Measurements from ENCODE around the gene MTURN. TPM values are rescaled to one million over a fixed set of nuclear protein-coding genes. Genes with fewer than 3 reads are reported as not detected.

MTURN gene
- polyA plus RNA-seq, 1 donor from 2014 or later, result 75.5 TPM

DNA sequence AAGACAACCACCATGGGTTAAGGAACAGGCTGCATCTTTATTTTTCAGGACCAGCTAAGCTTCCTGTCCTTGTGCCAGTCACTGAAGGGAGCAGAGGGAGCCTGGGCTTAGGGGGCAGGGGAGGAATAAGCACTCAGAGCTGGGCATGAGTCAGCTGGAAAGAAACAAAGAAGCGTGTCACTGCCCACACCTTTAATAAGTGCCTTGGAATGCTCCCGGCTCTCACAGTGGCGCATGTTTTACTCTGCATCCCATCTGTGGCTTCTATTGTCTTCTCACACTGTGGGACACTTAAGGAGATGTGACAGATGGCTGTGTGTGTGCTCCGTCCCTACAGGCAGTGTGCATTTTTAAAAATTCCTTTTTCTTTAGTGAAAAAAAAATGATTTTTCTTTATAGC, 71.7 kb downstream of the MTURN start:
- TF ChIP-seq MXI1 (conservative IDR thresholded peaks at IDR 0.05; ENCODE audit: poor library complexity, severe bottlenecking) (no peak), EZH2 (IDR thresholded peaks at IDR 0.05; ENCODE audit: borderline replicate concordance, insufficient read depth, low read length, poor library complexity, severe bottlenecking) (no peak), POLR2AphosphoS5 (IDR thresholded peaks at IDR 0.05) (no peak), EP300 (conservative IDR thresholded peaks at IDR 0.05; ENCODE audit: poor library complexity, severe bottlenecking) (no peak), SMC3 (conservative IDR thresholded peaks at IDR 0.05; ENCODE audit: poor library complexity) (no peak), RAD21 (conservative IDR thresholded peaks at IDR 0.05) (no peak), TAF1 (IDR thresholded peaks at IDR 0.05; ENCODE audit: low read depth) (no peak)
- TF ChIP-seq, protein P1, sequence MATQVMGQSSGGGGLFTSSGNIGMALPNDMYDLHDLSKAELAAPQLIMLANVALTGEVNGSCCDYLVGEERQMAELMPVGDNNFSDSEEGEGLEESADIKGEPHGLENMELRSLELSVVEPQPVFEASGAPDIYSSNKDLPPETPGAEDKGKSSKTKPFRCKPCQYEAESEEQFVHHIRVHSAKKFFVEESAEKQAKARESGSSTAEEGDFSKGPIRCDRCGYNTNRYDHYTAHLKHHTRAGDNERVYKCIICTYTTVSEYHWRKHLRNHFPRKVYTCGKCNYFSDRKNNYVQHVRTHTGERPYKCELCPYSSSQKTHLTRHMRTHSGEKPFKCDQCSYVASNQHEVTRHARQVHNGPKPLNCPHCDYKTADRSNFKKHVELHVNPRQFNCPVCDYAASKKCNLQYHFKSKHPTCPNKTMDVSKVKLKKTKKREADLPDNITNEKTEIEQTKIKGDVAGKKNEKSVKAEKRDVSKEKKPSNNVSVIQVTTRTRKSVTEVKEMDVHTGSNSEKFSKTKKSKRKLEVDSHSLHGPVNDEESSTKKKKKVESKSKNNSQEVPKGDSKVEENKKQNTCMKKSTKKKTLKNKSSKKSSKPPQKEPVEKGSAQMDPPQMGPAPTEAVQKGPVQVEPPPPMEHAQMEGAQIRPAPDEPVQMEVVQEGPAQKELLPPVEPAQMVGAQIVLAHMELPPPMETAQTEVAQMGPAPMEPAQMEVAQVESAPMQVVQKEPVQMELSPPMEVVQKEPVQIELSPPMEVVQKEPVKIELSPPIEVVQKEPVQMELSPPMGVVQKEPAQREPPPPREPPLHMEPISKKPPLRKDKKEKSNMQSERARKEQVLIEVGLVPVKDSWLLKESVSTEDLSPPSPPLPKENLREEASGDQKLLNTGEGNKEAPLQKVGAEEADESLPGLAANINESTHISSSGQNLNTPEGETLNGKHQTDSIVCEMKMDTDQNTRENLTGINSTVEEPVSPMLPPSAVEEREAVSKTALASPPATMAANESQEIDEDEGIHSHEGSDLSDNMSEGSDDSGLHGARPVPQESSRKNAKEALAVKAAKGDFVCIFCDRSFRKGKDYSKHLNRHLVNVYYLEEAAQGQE (IDR thresholded peaks at IDR 0.05; ENCODE audit: borderline replicate concordance), result no peak
- TF ChIP-seq, protein P2, sequence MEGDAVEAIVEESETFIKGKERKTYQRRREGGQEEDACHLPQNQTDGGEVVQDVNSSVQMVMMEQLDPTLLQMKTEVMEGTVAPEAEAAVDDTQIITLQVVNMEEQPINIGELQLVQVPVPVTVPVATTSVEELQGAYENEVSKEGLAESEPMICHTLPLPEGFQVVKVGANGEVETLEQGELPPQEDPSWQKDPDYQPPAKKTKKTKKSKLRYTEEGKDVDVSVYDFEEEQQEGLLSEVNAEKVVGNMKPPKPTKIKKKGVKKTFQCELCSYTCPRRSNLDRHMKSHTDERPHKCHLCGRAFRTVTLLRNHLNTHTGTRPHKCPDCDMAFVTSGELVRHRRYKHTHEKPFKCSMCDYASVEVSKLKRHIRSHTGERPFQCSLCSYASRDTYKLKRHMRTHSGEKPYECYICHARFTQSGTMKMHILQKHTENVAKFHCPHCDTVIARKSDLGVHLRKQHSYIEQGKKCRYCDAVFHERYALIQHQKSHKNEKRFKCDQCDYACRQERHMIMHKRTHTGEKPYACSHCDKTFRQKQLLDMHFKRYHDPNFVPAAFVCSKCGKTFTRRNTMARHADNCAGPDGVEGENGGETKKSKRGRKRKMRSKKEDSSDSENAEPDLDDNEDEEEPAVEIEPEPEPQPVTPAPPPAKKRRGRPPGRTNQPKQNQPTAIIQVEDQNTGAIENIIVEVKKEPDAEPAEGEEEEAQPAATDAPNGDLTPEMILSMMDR (IDR thresholded peaks at IDR 0.05; ENCODE audit: poor library complexity, severe bottlenecking), result no peak
- H3K36me3 ChIP-seq (ENCODE audit: insufficient read depth, low read length), result no peaks in the 10 kb centered on the region
- H3K27ac ChIP-seq (ENCODE audit: low read length), result no peak overlapping the region
- H3K4me2 ChIP-seq (ENCODE audit: low read length), result no peak overlapping the region
- no peaks in the 10 kb centered on the region for H3K79me2 ChIP-seq (replicated peaks; ENCODE audit: insufficient read depth, low read length)
- no peak overlapping the region for H3K4me3 ChIP-seq (ENCODE audit: low read length)
- H3K27me3 ChIP-seq (ENCODE audit: insufficient read depth, low read depth, low read length), result no peaks in the 10 kb centered on the region
- no peak overlapping the region for H2AFZ ChIP-seq (ENCODE audit: low read depth, low read length)
- H3K9me2 ChIP-seq (ENCODE audit: insufficient read depth, low read length), result no peaks in the 10 kb centered on the region
- H3F3A ChIP-seq (ENCODE audit: insufficient read depth, low read length, poor library complexity, severe bottlenecking), result no peaks in the 10 kb centered on the region
- H3K9me3 ChIP-seq (ENCODE audit: low read length), result no peaks in the 10 kb centered on the region
- no peaks in the 10 kb centered on the region for H4K20me1 ChIP-seq (ENCODE audit: insufficient read depth)
- no peak overlapping the region for H3K9ac ChIP-seq (ENCODE audit: low read length)

DNA sequence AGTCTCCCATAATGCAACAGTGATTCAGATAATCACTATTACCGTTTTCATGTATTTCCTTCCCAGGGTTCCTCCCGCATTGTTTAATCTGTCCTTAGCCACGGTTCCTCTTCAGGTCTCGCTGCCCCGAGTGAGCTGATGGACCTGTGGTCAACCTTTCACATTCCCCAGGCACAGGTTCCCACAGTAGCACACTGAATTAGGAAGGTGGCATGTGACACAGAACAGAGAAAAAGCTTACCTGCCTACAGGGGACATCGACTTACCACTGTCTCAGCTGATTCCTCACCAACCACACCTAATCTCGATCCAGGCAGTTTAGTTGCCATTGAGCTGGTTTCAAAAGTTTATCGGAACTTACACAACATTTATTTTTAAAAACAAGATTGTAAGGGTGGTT, 72.2 kb downstream of the MTURN start:
- Histone ChIP-seq H3K9me3 (ENCODE audit: low read length) (no peaks in the 10 kb centered on the region), H3K79me2 (replicated peaks; ENCODE audit: insufficient read depth, low read length) (no peaks in the 10 kb centered on the region), H3K27me3 (ENCODE audit: insufficient read depth, low read depth, low read length) (no peaks in the 10 kb centered on the region), H3K4me3 (ENCODE audit: low read length) (no peak overlapping the region), H3K4me2 (ENCODE audit: low read length) (no peak overlapping the region), H4K20me1 (ENCODE audit: insufficient read depth) (no peaks in the 10 kb centered on the region), H3K36me3 (ENCODE audit: insufficient read depth, low read length) (no peaks in the 10 kb centered on the region), H3K9me2 (ENCODE audit: insufficient read depth, low read length) (no peaks in the 10 kb centered on the region), H2AFZ (ENCODE audit: low read depth, low read length) (no peak overlapping the region), H3F3A (ENCODE audit: insufficient read depth, low read length, poor library complexity, severe bottlenecking) (no peaks in the 10 kb centered on the region), H3K9ac (ENCODE audit: low read length) (no peak overlapping the region), H3K27ac (ENCODE audit: low read length) (no peak overlapping the region)
- TF ChIP-seq SMC3 (conservative IDR thresholded peaks at IDR 0.05; ENCODE audit: poor library complexity) (no peak), MXI1 (conservative IDR thresholded peaks at IDR 0.05; ENCODE audit: poor library complexity, severe bottlenecking) (no peak), POLR2AphosphoS5 (IDR thresholded peaks at IDR 0.05) (no peak), TAF1 (IDR thresholded peaks at IDR 0.05; ENCODE audit: low read depth) (no peak), EP300 (conservative IDR thresholded peaks at IDR 0.05; ENCODE audit: poor library complexity, severe bottlenecking) (no peak), EZH2 (IDR thresholded peaks at IDR 0.05; ENCODE audit: borderline replicate concordance, insufficient read depth, low read length, poor library complexity, severe bottlenecking) (no peak), RAD21 (conservative IDR thresholded peaks at IDR 0.05) (no peak)
- TF ChIP-seq, protein P2 (IDR thresholded peaks at IDR 0.05; ENCODE audit: poor library complexity, severe bottlenecking), result no peak
- TF ChIP-seq, protein P1 (IDR thresholded peaks at IDR 0.05; ENCODE audit: borderline replicate concordance), result no peak
